HG02759 (cell line): Measurements from ENCODE around the gene SP7.

Experiments
- ATAC-seq: cut with Tn5 transposase; IDR thresholded peaks from one replicate; pipeline ENCODE4 v1.9.1; 2021; ENCODE audit warnings: mild to moderate bottlenecking, moderate library complexity; ENCODE audit not compliant: unreplicated experiment

Gene SP7

GRCh38 chr12:53279283-53279869, 56.8 kb downstream of the SP7 start:
- no peak for ATAC-seq

GRCh38 chr12:53277981-53278380, 58.2 kb downstream of the SP7 start:
- no peak for ATAC-seq
